Stimulated activated CD4-positive, alpha-beta T cell treated with anti-CD3 and anti-CD28 coated beads, Interleukin-1b, Interleukin-23, amount 100 ng/mL, for 48 hours (primary cell): ENCODE results near the gene GGA2.
"Not testable (repeated sequence)": the region's sequence is repeated elsewhere in the genome, so short reads cannot be mapped to it uniquely, and the experiment has no call there.

ENCODE experiments used
- DNase-seq: peaks from one replicate; pipeline ENCODE4 v3.0.0-alpha.2; 2020

GGA2 gene

DNA sequence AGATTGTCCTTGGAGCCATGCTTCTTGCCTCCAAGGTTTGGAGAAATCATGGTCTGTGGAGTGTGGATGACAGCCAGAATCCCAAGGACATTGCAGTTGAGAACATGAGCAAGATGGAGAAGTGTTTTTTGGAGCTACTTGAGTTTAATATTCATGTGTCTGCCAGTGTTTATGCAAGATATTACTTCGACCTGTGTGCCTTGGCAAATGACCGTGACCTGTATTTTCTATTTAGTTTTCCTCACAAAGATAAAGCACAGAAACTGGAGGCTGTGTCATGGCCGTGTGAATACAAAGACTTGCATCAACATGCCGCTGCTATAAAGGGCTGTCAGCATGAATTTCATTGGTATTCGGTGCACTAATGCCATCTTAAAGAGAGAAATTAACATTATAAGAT, 9.0 kb downstream of the GGA2 start:
- DNase-seq = no peak

DNA sequence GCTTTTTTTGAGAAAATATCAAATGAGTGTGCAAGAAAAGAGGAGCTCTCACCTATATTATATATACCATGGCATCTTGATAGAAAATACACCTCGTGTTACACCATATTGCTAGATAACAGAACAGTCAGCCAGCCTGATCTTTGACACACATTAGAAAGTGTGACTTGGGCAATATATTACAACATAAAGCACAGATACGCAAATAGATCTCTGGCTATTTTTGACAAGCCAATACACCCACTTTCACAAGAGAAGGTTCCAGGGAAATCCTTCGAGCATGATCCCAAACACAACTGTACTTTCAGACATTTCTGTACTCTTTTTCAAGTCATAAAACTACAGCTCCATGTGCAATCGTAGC, 9.4 kb downstream of the GGA2 start:
- DNase-seq = no peak

DNA sequence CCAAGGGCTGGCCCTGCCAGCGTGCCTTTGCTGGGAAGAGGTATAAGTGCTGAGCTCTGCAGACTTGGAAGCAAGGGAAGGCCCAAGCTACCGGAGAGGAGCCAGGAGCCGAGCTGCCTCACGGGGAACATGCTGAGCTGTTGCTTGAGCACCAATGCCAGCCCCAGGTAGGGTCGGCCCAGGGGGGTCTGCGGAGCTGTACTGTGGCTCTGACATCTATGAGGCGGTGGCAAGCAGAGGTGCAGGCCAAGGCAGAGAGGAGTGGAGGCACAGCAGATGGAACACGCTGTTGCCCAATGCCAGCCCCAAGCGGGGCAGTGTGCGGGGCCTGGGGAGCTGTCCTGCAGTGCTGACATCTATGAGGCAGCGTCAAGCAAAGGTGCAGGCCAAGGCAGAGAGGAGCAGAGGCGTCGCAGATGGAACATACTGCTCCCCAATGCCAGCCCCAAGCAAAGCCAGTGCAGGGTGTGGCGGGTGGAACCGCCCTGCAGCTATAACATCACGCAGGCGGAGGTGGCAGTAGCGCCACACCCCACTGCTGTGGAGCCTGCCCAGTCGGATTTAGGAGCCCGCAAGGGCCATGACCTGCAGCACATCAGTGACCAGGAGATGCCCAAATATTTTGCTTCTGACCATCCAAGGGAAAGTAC, 10.0 kb downstream of the GGA2 start:
- DNase-seq = no peak

DNA sequence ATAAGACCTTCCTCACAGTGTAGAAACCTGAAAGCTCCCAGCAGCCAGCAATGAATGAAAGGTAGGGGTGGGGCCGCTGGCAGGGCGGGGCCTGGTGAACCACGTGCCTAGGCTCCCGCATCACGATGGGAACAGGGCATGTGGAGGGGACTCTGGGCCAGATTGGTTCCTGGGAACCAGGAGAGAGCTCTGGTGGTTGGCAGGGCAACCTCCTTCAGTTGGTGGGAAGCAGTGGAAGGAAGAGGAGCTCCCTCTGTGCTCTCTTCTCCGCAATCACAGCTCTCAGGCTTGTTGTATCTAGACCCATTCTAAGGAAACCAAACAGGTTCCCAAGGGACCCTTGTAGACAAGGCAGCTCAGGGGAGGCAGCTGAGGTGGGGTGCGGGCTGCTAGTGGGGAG, 10.5 kb downstream of the GGA2 start:
- no peak for DNase-seq

DNA sequence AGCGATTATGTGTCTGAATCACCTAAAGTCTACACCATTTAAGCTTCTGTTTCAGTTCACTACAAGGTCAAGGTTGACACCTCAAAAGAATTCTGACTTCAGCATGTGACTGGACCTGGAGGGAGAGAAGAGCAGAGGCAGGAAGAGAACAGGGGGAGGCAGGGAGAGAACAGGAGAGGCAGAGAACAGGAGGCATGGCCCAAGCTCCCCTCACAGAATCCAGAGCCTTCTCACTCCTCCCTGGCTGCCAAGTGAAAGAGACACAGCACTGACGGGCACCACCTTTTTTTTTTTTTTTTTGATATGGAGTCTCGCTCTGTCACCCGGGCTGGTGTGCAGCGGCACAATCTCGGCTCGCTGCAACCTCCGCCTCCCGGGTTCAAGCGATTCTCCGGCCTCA, 11.4 kb downstream of the GGA2 start:
- no peak for DNase-seq

DNA sequence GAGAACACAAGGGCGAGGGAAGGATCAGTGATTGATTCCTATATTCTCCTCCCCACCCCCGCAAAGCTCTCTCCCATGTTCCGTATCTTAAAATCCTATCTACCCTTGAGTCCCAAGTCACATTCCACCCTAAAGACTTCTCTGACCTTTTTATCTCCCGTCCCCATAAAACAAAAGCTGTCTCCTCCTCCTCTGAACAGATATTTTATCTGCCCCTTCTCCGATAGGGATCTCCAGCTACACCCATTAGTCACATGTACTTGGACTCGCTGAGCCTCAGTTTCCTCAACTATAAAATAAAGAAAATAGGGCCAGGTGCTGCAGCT, 12.8 kb downstream of the GGA2 start:
- no peak for DNase-seq

DNA sequence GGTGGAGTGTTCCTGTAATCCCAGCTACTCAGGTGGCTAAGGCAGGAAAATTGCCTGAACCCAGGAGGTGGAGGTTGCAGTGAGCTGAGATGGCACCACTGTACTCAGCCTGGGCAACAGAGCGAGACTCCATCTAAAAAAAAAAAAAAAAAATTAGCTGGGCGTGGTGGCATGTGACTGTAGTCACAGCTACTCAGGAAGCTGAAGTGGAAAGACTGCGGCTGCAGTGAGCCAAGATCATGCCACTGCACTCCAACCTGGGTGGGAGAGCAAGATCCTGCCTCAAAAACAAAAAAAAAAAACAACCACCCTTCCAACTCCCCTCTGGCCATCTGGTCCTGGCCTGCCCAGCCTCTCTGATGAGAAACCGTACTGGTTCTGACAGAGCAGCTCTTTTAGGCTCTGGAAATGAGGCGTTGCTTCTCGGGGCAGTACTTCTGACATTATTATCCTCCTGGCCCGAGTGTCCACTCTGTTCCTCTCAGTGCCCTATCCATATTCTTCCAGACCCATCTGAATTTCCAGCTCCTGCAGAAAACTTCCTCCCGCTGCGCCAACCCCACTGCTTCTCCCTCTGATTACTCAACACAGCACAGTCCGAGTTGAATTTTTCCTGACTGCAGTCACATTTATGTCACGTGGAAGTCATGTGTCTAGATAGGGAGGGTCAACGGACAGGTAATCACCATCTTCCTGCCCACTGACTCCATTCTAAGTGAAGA, 13.3 kb downstream of the GGA2 start:
- no peak for DNase-seq

DNA sequence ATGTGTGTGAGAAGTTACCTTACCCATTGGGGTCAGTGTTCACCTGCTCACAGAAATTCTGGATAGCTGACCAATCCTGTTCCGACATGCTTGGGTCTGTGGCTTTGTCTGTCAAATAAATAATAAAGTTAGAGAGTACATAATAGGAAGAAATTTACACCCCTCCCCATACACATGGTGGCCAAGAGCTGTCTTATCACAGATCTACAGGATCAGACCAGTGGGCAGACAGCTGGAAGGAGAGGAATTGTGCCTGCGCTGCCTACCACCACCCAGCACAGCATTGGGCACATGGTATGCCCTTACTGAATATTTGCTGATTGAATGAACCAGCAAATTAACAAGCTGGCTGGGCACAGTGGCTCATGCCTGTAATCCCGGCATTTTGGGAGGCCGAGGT, 14.6 kb downstream of the GGA2 start:
- no peak for DNase-seq

DNA sequence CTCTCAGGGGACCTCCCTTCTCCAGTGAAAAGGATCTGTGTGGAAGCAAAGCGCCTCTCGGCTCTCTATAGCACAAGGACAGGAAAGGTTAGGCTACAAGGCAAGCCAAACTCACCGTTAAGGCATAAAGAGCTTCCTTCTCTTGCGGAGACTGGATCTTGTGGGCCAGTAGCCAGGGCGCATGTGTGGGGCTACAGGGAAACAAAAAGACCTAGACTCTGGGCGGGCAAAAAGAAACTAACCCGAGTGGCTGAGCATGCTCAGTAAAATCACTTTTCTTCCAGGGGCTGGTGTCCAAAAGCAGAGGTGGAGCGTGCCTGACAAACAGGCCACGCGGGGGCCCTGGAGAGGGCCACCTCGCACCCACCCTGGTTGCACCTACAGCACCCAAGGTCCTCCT, 16.1 kb downstream of the GGA2 start:
- no peak for DNase-seq

DNA sequence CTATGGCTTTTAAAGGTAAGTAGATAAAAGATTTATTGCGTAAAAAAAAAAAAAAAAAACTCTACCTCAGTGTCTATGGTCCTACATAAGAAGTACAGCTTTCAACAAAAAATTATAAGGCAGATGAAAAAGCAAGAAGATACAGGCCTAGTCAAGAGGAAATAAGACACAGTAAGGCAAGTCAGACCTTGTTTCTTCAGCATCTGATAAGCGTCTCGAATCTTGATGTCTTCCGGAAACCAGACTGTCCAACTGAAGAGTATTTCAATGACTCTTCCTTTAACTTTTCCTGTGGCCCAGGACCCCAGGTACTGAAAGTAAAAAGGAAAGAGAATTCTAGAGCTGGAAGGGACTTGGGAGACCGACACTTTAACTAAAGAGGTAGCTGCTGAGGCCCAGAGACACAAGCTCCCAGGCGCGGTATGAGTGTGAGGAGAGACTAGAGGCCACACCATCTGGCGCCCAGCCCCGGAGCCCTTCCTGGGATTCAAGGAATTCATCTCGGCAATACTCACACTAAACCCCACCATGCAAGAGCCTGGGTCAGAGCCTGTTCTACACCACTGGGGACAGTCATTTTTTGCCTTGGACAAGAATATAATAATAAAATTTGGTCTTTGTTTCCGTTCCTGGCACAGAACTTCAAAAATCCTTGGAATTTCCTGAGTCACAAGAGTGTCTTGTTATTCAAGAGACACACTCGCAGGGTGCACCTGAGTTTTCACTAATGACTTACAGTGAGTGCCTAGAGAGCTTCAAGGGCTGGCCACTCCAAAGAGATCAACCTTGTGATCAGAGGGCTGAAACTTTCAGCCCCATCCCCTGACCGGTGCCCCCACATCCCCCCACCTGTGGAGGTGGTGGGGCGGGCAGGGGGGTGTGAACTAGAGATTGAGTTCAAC, 18.6 kb downstream of the GGA2 start:
- no peak for DNase-seq

DNA sequence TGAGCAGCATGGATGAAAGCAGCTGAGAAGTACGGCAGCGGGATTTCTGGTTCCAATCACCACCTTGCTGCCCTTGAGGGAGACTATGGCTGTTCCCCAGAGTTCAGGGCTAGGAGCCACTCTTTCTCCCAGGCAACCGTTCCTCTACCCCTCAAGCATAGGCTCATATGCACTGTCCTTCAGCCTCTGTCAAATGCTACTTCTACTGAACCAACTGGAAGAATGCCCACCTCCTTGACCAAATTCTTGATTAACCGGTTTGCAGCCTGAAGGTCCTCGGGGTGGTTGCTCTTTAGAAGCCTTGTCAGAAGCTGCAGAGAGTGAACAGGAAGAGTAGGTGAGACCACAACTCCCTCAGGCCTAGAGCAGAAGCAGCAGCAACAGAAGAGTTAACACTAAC, 23.8 kb downstream of the GGA2 start:
- no peak for DNase-seq

DNA sequence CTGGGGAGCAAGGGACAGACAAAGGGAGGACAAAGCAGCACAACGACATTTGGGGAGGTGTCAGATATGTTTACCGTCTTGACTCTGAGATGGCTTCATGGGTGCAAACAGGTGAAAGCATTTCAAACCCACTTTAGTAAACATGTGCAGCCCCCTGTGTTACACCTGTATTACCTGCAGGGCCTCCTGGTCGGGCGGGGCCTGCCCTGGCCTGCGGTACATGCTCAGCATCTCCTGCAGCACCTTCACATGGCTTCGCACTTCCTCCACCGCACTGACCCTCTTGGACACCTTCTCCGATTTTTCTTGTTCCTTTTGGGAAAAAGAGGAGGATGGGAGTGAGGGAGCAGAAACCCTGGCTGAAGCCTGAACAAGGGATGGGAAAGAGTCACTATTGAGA, 24.5 kb downstream of the GGA2 start:
- DNase-seq = no peak

DNA sequence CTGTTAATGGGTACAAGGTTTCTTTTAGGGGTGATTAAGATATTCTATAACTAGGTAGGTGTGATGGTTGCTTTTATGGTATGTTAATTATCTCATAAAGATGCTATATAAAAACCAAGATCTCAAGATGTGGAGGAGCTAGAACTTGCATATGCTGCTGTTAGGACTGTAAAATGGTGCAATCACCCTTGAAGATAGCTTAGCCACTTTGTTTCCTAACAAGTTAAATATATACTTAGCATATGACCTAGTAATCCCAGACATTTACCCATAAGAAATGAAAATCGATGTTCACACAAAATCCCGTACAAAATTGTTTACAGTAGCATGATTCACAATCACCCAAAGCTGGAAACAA, 25.1 kb downstream of the GGA2 start:
- DNase-seq = no peak

DNA sequence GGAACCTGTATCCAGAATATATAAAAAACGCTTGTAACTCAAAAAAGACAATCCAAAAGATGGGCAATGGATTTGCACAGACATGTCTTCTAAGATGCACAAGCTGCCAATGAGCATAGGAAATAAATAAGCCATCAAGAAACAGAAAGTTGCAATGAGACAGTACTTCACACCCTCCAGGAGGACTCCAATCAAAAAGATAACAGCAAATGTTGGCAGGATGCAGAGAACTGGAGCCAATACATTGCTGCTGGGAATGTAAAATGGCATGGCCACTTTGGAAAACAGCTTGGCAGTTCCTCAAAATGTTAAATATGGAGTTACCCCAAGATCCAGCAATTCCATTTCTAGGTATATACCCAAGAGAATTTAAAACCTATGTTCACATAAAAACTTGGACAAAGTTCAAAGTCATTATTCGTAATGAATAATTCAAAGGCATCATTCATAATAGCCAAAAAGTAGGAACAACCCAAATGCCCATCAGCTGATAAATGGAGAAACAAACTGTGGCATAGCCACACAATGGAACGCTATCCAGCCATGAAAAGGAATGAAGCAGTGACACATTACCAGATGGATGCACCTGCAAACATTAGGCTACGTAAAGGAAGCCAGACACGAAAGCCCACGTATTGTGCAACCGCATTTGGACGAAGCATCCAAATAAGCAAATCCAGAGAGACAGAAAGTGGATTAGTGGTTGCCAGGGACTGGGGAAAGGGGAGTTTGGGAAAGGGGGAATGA, 25.6 kb downstream of the GGA2 start:
- no peak for DNase-seq

DNA sequence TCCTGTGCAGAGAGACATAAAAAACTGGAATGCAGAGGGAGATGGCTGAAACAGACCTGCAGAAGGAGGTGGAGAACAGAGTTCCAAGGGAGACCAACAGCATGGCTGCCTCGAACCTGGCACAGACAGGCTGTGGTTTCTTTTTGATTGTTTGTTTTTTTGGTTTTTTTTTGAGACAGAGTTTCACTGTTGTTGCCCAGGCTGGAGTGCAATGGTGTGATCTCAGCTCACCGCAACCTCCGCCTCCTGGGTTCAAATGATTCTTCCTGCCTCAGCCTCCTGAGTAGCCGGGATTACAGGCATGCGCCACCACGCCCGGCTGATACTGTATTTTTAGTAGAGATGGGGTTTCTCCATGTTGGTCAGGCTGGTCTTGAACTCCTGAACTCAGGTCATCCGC, 26.8 kb downstream of the GGA2 start:
- not testable (repeated sequence) for DNase-seq

DNA sequence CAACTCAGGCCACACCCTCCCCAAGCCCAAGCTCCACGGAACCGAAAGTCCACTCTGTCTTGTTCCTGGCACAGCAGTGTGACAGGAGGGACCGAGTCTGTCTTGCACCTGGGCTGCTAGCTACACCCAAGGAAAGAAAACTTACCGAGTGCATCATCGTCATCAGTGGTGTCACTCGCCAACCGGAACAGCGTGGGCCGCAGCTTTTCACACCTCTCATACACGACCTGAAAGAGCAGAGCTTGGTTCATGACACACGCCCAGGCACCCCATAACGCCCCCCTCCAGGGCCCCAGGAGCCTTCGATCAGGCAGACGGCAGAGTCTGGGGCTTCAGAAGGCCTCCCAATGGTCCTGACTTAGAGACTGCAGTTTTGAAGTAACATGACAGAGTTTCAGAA, 27.5 kb downstream of the GGA2 start:
- no peak for DNase-seq

DNA sequence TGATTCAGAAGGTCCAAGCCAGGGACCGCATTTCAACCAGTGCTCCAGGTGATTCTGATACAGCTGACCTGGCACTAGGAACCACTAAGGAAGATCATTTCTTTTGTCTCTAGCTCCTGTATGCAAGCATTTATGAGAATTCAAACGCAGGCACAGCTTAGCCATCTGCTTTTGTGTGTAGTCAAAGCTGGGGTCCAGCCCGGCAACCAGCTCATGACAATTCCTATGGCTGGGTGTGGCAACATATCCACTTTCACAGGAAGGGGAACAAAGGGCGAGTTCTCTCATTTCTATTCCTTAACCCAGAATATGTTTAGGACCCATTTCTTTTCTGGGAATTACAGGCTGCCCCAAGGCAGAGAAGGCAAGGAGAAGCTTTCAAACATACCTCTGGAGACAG, 30.0 kb downstream of the GGA2 start:
- DNase-seq = no peak

DNA sequence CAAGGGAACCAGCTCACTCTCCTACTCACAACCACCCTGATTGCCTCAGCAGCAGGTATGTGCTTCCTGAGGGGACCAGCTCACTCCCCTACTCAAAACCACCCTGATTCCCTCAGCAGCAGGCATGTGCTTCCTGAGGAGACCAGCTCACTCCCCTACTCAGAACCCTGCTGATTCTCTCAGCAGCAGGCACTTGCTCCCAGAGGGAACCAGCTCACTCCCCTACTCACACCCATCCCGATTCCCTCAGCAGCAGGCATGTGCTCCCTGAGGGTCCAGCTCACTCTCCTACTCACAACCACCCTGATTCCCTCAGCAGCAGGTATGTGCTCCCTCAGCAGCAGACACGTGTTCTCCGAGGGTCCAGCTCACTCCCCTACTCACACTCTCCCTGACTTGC, 31.2 kb downstream of the GGA2 start:
- DNase-seq = no peak

DNA sequence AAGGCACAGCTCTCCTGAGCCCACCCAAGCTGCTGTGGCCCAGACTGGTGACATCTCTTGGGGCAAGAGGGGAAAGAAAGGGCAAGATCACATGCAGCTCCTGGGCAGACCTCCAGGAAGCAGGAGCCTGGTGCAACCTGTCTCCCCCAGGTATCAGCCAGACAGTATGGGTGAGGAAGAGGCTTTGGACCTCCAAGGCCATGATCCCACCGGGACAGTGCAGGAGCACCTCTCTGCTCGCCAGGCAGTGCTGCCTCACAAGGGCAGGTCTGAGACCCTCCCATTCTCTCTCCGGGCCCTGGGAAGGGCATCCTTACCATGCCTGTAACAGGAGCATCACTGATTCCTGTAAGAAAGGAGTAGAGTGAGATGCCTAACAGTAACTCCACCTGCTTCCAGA, 31.7 kb downstream of the GGA2 start:
- no peak for DNase-seq

DNA sequence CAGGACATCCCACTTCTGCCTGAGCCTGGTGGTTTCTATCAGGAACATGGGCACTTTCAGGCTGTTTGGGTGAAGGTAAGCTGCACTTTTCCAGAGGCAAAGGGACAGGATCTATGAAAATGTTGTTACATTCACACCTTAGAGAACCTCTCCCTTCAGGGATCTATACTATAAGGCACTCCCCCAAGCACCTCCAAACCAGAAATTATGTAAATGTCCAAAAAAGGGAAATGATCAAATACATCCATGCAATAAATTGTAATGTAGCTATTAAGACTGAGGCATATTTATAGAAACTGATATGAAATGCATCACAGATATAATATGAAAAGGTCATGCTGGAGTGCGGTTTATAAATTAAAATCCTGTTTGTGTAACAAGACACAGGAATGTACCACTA, 34.0 kb downstream of the GGA2 start:
- no peak for DNase-seq

DNA sequence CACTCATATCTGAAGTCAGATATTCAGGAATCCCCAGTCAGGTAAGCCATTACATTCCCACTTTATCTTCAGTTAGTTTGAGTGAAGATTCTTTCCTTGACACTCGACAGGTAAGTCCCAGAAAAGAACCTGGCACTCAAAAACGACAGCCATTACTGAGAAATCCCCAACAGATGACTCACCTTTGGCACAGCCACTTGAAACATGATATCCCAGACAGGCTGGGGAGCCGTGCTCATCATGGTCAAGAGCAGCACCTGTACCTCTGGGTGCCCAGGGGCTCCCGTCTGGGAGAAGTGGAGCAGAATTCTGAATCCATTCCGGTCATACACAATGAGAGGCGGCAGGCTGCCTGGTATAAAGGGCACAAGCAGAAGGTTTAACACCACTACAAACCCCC, 40.5 kb downstream of the GGA2 start:
- no peak for DNase-seq

DNA sequence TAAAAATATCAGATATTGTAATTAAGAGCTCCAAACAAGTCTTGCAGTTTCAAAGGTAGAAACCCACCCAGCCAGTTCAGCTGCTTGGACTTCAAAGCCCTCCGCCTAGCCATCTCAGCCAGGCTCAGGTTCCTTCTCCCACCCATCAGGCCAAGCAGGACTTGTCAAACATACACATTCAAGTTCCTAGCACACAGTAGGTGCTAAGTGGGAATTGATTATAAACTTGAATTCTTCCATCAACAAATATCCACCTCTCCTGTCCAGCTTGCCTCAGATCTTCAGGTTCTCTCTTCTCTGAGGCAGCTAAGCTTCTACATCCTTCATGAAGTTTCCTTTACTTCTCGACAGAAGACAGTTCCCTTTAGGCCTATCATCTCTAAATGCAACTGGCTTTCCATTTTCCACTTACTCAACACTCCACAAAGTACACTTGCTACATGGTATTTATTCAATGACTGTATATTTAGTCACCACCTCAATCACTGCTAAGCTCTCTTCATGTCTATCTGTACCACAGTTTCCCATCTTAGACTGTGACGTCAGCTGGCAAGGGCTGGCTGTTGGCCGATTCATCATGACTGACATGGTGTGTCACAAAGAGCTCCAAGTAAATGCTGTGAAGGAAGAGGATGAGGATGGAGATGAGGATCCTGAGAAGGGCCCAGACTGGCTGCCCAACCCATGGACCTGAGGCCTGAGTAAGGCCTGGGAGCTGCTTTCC, 44.0 kb downstream of the GGA2 start:
- DNase-seq = peak; percentile 8

DNA sequence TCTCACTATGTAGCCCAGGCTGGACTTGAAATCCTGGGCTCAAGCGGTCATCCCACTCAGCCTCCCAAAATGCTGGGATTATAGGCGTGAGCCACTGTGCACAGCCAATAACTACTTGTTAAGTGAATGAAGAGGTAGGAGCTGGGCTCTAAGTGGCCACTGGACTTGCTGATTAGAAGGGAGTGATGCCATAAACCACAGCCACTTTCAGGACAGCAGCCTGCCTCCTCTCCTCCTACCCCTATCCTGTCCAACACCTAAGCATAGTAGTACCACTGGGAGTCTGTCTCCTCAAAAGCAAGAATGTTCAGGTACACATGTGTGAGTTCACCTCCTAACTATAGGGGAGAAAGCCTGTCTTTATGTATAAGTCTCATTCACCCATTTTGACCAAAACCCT, 45.1 kb downstream of the GGA2 start:
- DNase-seq = no peak
